AG04449 (cell line): ENCODE results near the gene IWS1.
"Not testable (repeated sequence)": the region's sequence is repeated elsewhere in the genome, so short reads cannot be mapped to it uniquely, and the experiment has no call there.

Experiments used
- CTCF ChIA-PET: fragments of 350-600 bp; formaldehyde crosslinking; extraction: SDS; loops from one replicate; lab custom pipeline; 2021; ENCODE audit warnings: antibody characterized with exemption; lab: Yijun Ruan, JAX
- POLR2A ChIA-PET: fragments of 400-600, 350-600 bp; formaldehyde crosslinking; extraction: SDS; loops from one replicate; lab custom pipeline; 2020; ENCODE audit warnings: antibody characterized with exemption, inconsistent platforms; lab: Yijun Ruan, JAX
- DNase-seq: peaks from one replicate; pipeline ENCODE4 v3.0.0-alpha.2; 2010; ENCODE audit warnings: low read depth, low spot score
- H3K4me3 ChIP-seq: 2 replicates; pipeline ENCODE4 v1.5.1; 2011; ENCODE audit warnings: low read depth, mild to moderate bottlenecking, control low read depth, low read length
- TF ChIP-seq, protein P1 (sequence below): IDR thresholded peaks from one replicate; pipeline ENCODE4 v1.5.1; 2011; ENCODE audit warnings: mild to moderate bottlenecking, moderate library complexity, low read length, control low read depth, inconsistent platforms; ENCODE audit not compliant: insufficient read depth; ENCODE audit errors: missing control alignments

IWS1 gene

DNA sequence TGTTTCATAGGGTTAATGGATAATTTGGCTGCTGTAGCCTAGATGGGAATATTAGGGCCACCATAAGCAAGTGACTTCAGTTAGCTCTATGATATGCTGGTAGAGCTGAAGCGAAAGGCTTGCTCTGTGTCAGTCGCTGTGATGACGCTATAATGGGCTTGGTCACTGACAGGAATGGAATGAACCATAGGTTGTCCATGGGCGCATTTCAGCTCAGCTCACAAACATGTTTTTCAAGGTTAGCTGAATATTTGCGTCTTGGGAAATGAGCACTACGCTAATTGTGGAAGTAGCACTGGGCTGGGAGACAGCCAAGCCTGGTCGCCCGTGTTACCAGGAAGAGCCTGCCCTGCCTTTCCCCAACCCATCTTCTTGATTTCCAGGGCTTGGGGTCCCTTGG lies 6.0 kb upstream of the IWS1 start:
- no peak overlapping the region for H3K4me3 ChIP-seq
- TF ChIP-seq, protein P1, sequence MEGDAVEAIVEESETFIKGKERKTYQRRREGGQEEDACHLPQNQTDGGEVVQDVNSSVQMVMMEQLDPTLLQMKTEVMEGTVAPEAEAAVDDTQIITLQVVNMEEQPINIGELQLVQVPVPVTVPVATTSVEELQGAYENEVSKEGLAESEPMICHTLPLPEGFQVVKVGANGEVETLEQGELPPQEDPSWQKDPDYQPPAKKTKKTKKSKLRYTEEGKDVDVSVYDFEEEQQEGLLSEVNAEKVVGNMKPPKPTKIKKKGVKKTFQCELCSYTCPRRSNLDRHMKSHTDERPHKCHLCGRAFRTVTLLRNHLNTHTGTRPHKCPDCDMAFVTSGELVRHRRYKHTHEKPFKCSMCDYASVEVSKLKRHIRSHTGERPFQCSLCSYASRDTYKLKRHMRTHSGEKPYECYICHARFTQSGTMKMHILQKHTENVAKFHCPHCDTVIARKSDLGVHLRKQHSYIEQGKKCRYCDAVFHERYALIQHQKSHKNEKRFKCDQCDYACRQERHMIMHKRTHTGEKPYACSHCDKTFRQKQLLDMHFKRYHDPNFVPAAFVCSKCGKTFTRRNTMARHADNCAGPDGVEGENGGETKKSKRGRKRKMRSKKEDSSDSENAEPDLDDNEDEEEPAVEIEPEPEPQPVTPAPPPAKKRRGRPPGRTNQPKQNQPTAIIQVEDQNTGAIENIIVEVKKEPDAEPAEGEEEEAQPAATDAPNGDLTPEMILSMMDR: no peak
- POLR2A ChIA-PET: no interaction called here
- CTCF ChIA-PET: no interaction called here
- DNase-seq: no peak

DNA sequence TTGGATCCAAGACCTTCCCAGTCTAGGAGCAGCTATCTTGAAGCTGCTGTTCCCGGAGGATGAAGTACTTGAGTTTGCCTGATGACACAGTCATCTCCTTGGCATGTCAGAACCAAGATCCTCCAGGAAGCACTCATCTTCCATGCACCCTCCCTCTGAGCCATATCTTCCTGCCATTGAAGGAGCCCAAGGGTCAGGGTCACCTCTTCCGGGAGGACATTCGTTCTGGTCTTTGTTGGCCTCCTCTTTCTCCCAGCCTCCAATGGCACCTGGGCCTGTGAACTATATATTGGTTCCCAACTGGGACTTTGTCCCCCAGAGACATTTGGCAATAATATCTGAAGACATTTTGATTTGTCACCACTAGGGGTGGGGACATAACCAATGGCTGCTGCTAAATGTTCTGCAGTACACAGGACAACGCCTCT lies 4.9 kb upstream of the IWS1 start:
- no peak overlapping the region for H3K4me3 ChIP-seq
- no peak for DNase-seq
- TF ChIP-seq, protein P1: no peak
- ChIA-PET CTCF (interaction anchor here (1.6 kb wide), 1 partner anchor 52 kb away, joined by 4 read pairs; no protein-coding TSS in a partner anchor), POLR2A (no interaction called here)

DNA sequence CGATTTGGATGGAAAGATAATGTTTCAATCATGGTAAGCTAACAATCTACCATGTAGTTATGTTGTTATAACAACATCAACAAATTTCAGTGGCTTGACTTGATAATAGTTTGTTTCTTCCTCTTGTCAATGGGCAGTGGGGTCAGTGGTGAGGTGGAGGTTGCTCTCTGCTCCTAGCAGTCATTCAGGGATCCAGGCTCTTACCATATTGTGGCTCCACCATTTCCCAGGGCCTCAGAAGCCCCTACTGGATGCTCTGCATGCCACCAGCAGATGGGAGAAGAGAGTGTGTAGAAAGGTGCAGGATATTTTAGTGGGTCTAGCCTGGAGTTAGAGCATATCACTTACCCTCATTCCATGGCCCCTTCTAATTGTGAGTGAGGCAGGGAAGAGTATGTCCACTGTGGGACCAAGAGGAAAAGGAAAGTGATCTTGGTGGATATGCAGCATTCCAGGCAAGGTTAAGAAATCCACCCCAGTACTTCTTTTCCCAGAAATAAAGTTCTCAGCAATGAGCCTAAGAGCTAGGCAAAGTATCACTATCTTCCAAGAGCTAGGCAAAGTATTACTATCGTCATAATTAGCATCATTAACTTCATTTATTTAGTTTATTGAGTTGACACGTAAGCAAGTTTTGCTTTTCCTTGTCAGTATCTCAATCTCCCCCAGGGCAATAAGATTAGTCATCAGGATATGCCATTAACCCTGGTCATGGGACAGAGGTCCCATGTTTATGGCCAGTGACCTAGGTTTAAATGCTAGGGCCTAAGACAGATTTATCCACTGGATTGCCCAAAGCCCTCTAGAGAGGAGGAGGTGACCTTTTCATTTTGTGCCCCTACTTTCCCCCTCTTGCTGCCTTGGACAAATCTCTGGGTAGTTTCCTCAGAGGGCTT lies 4.2 kb upstream of the IWS1 start:
- TF ChIP-seq, protein P1: no peak
- ChIA-PET POLR2A (no interaction called here), CTCF (interaction anchor here (1.6 kb wide), 1 partner anchor 51 kb away, joined by 4 read pairs; no protein-coding TSS in a partner anchor)
- no peak overlapping the region for H3K4me3 ChIP-seq
- DNase-seq: no peak

DNA sequence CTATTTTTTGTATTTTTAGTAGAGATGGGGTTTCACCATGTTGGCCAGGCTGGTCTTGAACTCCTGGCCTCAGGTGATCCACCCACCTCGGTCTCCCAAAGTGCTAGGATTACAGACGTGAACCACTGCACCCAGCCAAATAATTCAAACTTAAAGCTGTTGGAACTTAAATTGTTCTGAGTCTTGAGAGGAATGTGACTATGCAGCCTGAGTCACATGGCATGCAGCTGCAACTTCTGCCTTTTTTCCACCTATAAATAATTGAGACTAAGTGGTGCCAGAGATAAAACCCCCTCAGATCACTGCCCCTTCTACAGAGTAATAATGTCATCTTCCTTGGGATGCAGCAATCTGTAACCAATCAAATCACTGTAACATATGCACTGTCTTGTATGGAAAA lies 3.1 kb upstream of the IWS1 start:
- CTCF ChIA-PET: interaction anchor here (1.0 to 1.6 kb wide), 4 partner anchors 10 to 50 kb away, joined by 3 to 4 read pairs (median 4); no protein-coding TSS in a partner anchor
- POLR2A ChIA-PET: not testable (repeated sequence)

DNA sequence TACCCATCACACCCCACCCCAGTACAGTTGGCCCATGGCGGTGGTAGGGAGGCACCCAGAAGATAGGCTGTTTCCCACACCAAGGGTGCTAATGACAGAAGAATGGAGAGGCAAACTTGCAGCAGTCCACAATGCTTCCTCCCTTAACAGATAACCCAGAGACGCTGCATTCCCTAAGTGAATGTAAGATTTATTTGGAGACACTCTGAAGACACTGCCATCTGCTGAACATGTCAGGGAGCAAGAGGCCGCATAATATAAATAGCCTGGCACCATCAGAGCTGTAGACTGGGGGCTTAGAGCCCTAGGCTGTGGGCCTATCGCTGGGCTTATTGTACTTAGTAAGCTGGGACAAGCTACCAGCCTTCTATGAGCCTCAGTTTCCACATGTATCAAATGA lies 2.2 kb upstream of the IWS1 start:
- POLR2A ChIA-PET: no interaction called here
- DNase-seq: no peak
- no peak overlapping the region for H3K4me3 ChIP-seq
- CTCF ChIA-PET: interaction anchor here (0.6 to 1.4 kb wide), 4 partner anchors 9 to 121 kb away, joined by 3 to 4 read pairs (median 4); no protein-coding TSS in a partner anchor
- TF ChIP-seq, protein P1: no peak

More for the DNA sequence above, 3.1 kb upstream of the IWS1 start:
- DNase-seq, H3K4me3 ChIP-seq: not testable (repeated sequence)

DNA sequence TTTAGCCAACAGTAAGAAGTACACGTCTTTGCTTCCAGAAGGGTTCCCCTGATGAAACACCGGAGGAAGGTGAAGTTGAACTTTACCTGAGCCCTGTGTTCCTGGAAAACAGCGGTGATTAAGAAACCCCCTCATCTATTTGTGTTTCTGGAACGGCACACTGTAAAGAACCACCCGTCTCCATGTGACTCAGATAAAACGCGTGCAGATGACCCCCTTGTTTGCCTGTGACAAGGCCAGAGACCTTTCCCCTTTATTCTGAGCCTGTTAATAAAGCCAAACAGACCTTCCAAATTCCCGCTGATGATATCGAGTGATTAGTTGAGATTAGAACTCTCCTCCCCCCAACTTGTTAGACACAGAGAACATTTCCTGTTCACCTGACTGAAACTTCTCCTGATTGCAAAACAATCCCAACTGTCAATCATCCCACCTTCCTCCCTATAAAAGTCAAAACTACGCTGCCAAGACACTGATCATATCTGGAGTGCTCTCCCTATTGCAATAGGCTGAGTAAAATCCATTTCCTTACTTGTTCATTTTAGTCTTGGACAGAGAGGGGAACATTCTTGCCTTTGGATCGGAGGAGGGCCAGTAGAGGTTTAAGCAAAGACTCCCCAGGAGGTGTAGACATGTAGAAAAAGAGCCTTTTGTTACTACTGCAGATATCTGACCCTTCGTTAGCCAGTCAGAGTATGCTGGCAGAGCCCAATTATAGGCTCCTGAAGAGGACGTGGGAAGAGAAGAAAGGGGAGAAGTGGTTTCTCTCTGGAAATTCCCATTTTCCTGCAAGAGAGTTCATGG lies 914 bp upstream of the IWS1 start:
- no peak for DNase-seq
- CTCF ChIA-PET: interaction anchor here (1.2 to 1.6 kb wide), 4 partner anchors 10 to 203 kb away, joined by 3 to 5 read pairs (median 3); no protein-coding TSS in a partner anchor
- TF ChIP-seq, protein P1: no peak
- H3K4me3 ChIP-seq: peak overlapping the region; percentile 87
- POLR2A ChIA-PET: interaction anchor here (0.6 to 1.2 kb wide), 9 partner anchors 10 to 233 kb away, joined by 3 to 8 read pairs (median 3); partner anchors contain the start of gene ERCC3
